Measurements from ENCODE around the gene DGCR8. TPM values are rescaled to one million over a fixed set of nuclear protein-coding genes. Genes with fewer than 3 reads are reported as not detected.
A peak's percentile ranks its signal among the peaks of the same experiment; 100 is the strongest.

DGCR8 gene
- polyA plus RNA-seq, 1 experiment: 21.3 TPM

DNA sequence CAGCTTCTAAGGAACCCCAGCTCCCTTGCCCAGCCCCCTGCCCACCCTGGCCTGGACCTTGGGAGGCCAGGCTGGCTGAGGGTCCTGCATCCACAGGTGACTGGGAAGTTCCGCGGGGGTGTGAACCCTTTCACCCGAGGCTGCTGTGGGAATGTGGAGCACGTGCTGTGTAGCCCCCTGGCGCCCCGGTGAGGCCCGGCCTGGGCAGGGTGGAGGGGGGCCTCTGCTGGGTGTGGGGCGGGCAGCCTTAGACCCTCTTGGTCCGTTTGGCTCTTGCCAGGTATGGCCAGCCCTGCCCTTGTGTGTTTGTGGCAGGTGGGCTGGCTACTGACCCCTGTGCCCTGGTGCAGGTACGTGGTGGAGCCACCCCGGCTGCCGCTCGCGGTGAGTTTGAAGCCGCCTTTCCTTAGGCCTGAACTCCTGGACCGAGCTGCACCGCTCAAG, 60.5 kb downstream of the DGCR8 start:
- peaks cover 20% of the 10 kb centered on the region for H3K36me3 ChIP-seq (ENCODE audit: control insufficient read depth, insufficient read depth, low read length)
- TF ChIP-seq, protein P1, sequence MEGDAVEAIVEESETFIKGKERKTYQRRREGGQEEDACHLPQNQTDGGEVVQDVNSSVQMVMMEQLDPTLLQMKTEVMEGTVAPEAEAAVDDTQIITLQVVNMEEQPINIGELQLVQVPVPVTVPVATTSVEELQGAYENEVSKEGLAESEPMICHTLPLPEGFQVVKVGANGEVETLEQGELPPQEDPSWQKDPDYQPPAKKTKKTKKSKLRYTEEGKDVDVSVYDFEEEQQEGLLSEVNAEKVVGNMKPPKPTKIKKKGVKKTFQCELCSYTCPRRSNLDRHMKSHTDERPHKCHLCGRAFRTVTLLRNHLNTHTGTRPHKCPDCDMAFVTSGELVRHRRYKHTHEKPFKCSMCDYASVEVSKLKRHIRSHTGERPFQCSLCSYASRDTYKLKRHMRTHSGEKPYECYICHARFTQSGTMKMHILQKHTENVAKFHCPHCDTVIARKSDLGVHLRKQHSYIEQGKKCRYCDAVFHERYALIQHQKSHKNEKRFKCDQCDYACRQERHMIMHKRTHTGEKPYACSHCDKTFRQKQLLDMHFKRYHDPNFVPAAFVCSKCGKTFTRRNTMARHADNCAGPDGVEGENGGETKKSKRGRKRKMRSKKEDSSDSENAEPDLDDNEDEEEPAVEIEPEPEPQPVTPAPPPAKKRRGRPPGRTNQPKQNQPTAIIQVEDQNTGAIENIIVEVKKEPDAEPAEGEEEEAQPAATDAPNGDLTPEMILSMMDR (IDR thresholded peaks at IDR 0.05; ENCODE audit: insufficient read depth, low read depth, low read length): no peak
- no peak overlapping the region for H3K4me3 ChIP-seq (ENCODE audit: low read depth, low read length)
- POLR2A ChIA-PET: no interaction called here
- H3K27me3 ChIP-seq (ENCODE audit: control insufficient read depth, insufficient read depth, low read length): no peaks in the 10 kb centered on the region
- CTCF ChIA-PET: interaction anchor here (0.5 kb wide), 1 partner anchor 172 kb away, joined by 3 read pairs; no protein-coding TSS in a partner anchor
- DNase-seq (ENCODE audit: low read depth): no peak

DNA sequence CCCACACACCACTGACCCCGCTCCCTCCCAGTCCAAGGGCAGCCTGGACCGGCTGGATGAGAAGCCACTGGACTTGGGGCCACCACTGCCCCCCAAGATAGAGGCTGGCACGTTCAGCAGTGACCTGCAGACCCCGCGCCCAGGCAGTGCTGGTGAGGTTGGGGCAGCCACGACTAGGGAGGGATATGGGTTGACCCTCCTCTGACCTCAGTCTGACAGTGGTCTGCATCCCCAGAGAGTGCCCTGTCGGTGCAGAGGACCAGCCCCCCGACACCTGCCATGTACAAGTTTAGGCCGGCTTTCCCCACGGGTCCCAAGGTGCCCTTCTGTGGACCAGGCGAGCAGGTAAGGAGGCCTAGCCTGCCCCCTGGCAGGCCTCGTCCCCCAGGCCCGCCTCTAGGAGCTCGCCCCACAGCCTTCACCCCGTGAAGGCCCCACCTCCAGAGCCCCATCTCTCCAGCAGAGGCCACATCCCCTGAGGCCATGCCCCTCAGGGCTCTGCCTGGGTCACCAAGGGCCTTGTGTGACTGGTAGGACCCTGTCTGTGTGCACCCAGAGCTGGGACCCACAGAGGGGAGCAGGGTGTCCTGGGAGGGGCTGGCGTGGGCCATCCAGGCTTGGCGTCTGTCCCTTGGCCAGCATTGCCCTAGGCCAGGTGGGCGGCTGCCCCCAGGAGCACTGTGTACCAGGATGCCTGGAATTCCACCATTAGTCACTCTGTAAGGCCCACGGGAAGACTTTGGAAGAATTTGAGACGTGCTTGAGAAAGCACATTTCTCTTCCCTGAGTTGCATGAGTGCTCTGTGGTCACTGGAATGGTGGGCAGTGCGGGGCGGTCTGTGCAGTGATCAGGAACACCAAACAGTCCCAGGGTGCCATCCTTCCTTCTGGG, 61.4 kb downstream of the DGCR8 start:
- TF ChIP-seq, protein P1 (IDR thresholded peaks at IDR 0.05; ENCODE audit: insufficient read depth, low read depth, low read length): no peak
- peak; percentile 41 for DNase-seq (ENCODE audit: low read depth)
- no peaks in the 10 kb centered on the region for H3K27me3 ChIP-seq (ENCODE audit: control insufficient read depth, insufficient read depth, low read length)
- POLR2A ChIA-PET: no interaction called here
- H3K36me3 ChIP-seq (ENCODE audit: control insufficient read depth, insufficient read depth, low read length): peaks cover 18% of the 10 kb centered on the region
- H3K4me3 ChIP-seq (ENCODE audit: low read depth, low read length): no peak overlapping the region
- CTCF ChIA-PET: interaction anchor here (0.5 kb wide), 1 partner anchor 173 kb away, joined by 3 read pairs; no protein-coding TSS in a partner anchor

DNA sequence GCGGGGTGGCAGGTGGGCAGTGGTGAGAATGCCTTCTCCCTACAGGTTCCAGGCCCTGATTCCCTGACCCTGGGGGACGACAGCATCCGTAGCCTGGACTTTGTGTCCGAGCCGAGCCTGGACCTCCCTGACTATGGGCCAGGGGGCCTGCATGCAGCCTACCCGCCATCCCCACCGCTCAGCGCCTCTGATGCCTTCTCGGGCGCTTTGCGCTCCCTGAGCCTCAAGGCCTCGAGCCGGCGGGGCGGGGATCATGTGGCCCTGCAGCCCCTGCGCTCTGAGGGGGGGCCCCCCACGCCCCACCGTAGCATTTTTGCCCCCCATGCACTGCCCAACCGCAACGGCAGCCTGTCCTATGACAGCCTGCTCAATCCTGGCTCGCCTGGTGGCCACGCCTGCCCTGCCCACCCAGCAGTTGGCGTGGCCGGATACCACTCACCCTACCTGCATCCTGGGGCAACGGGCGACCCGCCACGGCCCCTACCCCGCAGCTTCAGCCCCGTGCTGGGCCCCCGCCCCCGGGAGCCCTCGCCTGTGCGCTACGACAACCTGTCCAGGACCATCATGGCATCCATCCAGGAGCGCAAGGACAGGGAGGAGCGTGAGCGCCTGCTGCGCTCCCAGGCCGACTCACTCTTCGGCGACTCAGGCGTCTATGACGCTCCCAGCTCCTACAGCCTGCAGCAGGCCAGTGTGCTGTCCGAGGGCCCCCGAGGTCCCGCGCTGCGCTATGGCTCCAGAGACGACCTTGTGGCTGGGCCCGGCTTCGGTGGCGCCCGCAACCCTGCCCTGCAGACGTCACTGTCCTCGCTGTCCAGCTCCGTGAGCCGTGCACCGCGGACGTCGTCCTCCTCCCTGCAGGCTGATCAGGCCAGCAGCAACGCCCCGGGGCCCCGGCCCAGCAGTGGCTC, 62.9 kb downstream of the DGCR8 start:
- Histone ChIP-seq H3K36me3 (ENCODE audit: control insufficient read depth, insufficient read depth, low read length) (peaks cover 18% of the 10 kb centered on the region), H3K27me3 (ENCODE audit: control insufficient read depth, insufficient read depth, low read length) (no peaks in the 10 kb centered on the region), H3K4me3 (ENCODE audit: low read depth, low read length) (no peak overlapping the region)
- TF ChIP-seq, protein P1 (IDR thresholded peaks at IDR 0.05; ENCODE audit: insufficient read depth, low read depth, low read length): no peak
- ChIA-PET CTCF (no interaction called here), POLR2A (no interaction called here)
- no peak for DNase-seq (ENCODE audit: low read depth)

DNA sequence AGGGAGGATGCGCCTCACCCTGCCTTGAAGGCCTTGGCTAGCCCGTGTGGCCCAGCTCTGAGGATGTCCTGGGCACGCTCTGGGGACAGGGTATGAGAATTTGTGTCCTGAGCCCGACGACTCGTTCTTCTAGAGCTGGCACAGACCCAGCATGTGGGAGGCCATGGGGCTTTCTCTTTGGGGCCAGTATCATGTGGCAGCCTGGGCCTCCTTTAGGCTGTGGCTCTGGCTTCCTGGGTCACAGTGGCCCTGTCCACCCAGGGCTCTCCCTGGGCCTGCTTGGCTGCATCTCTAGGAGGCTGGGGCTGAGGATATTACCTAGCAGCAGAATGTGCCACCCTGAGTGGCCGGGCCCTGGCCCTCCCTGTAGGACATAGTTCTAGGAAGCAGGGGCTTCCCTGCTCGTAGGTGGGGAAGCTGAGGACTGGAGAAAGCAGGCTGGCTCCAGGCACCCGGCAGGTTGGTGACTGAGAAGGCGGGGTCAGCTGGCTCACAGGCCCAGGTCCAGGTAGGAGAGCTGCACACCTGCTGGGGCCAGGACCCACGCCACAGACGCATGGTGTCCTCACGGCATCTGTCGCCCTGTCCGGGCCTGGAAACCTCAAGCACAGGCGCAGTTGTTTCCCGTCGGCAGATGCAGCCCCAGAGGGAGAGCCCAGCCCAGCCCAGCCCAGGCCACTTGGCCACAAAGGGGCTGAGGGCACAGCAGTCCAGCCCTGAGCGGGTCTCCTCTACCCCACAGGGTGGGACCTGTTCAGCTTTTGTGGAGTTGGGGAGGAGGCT, 64.0 kb downstream of the DGCR8 start:
- H3K36me3 ChIP-seq (ENCODE audit: control insufficient read depth, insufficient read depth, low read length): peaks cover 20% of the 10 kb centered on the region
- H3K27me3 ChIP-seq (ENCODE audit: control insufficient read depth, insufficient read depth, low read length): no peaks in the 10 kb centered on the region
- ChIA-PET POLR2A (no interaction called here), CTCF (interaction anchor here (1.0 kb wide), 1 partner anchor 13 kb away, joined by 4 read pairs; no protein-coding TSS in a partner anchor)
- TF ChIP-seq, protein P1 (IDR thresholded peaks at IDR 0.05; ENCODE audit: insufficient read depth, low read depth, low read length): no peak
- no peak for DNase-seq (ENCODE audit: low read depth)
- no peak overlapping the region for H3K4me3 ChIP-seq (ENCODE audit: low read depth, low read length)

Measured in BJ (cell line).